ENCODE data around the gene AKT1. TPM values are rescaled to one million over a fixed set of nuclear protein-coding genes. Genes with fewer than 3 reads are reported as not detected.

AKT1 gene
- total RNA-seq, 1 donor from 2014 or later = 155 TPM

- peaks cover 57% of the 10 kb centered on the region for H3K79me2 ChIP-seq (ENCODE audit: insufficient read depth, low read length)
- H3K9ac ChIP-seq (ENCODE audit: low read length) = no peak overlapping the region
- H4K20me1 ChIP-seq (ENCODE audit: insufficient read depth, low read length) = peaks cover 94% of the 10 kb centered on the region
- H3K9me3 ChIP-seq (ENCODE audit: insufficient read depth, low read depth, low read length) = no peaks in the 10 kb centered on the region
- no peak overlapping the region for H3K27ac Mint-ChIP-seq (ENCODE audit: unreplicated experiment)
- TF ChIP-seq, protein P1, sequence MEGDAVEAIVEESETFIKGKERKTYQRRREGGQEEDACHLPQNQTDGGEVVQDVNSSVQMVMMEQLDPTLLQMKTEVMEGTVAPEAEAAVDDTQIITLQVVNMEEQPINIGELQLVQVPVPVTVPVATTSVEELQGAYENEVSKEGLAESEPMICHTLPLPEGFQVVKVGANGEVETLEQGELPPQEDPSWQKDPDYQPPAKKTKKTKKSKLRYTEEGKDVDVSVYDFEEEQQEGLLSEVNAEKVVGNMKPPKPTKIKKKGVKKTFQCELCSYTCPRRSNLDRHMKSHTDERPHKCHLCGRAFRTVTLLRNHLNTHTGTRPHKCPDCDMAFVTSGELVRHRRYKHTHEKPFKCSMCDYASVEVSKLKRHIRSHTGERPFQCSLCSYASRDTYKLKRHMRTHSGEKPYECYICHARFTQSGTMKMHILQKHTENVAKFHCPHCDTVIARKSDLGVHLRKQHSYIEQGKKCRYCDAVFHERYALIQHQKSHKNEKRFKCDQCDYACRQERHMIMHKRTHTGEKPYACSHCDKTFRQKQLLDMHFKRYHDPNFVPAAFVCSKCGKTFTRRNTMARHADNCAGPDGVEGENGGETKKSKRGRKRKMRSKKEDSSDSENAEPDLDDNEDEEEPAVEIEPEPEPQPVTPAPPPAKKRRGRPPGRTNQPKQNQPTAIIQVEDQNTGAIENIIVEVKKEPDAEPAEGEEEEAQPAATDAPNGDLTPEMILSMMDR (IDR thresholded peaks at IDR 0.05; ENCODE audit: insufficient read depth, low read depth, low read length) = no peak
- DNase-seq (ENCODE audit: low read depth) (no peak), FAIRE-seq (no peak)
- H3K9me3 Mint-ChIP-seq (ENCODE audit: unreplicated experiment) = no peaks in the 10 kb centered on the region
- no peak overlapping the region for H2AFZ ChIP-seq (ENCODE audit: low read depth, low read length)
- no peaks in the 10 kb centered on the region for H3K36me3 ChIP-seq (ENCODE audit: insufficient read depth, low read length)
- H3K27me3 ChIP-seq (ENCODE audit: insufficient read depth, low read length) = no peaks in the 10 kb centered on the region
- no peak overlapping the region for H3K4me3 ChIP-seq (ENCODE audit: insufficient read depth, low read depth, low read length)
- H3K4me1 Mint-ChIP-seq (ENCODE audit: low read depth, unreplicated experiment) = no peaks in the 10 kb centered on the region
- no peak overlapping the region for H3K4me2 ChIP-seq (ENCODE audit: low read length)
- no peaks in the 10 kb centered on the region for H3K27me3 Mint-ChIP-seq (ENCODE audit: low read depth, unreplicated experiment)
- H3K36me3 Mint-ChIP-seq (ENCODE audit: low read depth, unreplicated experiment) = peaks cover 2% of the 10 kb centered on the region
- no peak overlapping the region for H3K27ac ChIP-seq (ENCODE audit: low read depth, low read length)
- no peaks in the 10 kb centered on the region for H3K4me1 ChIP-seq (ENCODE audit: insufficient read depth, low read length)
- no peak overlapping the region for H3K4me3 Mint-ChIP-seq (ENCODE audit: unreplicated experiment)
These were observed 11.9 kb downstream of the AKT1 start for GRCh38 chr14:104783484-104784217.

DNA sequence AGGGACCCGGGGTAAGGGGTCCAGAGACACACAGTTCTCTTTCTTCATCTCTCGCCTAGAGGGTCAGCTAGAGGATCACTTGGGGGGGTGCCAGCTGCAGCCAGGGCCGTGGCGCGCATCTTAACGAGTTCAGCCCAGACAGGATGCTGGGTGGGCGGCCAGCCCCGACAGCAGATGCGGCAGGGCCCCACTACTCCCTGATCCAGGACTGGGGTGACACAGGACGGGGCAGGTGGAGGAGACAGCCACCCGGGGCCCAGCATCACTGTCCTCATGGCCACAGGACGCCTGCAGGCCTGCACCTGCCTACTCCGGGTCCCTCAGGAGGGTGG lies 12.8 kb downstream of the AKT1 start:
- TF ChIP-seq, protein P1 (IDR thresholded peaks at IDR 0.05; ENCODE audit: insufficient read depth, low read depth, low read length) = no peak
- TF ChIP-seq EZH2 (IDR thresholded peaks at IDR 0.05; ENCODE audit: insufficient read depth, low read length) = no peak
- H4K20me1 ChIP-seq (ENCODE audit: insufficient read depth, low read length) = peaks cover 94% of the 10 kb centered on the region

DNA sequence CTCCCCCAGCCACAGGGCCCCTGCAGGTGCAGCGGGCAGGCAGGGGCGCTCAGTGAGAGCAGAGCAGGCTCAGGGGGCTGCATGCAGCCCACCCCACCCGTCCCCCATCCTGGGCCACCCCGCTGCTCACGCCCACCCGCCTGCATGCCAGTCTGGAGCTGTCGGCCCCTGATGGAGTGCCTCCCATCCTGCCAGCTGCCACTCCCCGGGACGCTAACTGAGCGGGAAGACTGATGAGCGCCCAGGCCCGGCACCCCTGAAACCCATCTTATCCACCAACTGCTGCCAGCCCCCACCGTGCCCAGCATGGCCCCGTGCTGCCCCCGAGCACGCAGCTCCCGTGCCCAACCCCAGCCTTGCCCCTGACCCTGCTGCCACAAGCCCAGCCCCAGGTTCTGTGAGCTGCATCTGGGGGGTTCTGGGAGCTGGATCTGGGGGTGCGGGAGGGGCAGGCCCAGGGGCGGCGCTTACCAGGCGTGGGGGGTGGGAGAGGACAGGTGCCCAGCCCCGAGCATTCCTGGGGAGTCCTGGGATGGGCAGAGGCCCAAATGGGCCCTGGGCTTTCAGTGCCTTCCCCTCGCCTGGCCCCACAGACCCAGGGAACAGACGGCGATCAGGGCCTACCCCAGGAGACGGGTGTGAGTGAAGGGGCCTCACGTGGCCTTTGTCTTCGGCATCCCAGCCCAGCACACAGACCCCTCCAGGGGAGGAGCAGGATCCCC lies 13.3 kb downstream of the AKT1 start:
- Mint-ChIP-seq H3K27ac (ENCODE audit: unreplicated experiment) (no peak overlapping the region), H3K27me3 (ENCODE audit: low read depth, unreplicated experiment) (no peaks in the 10 kb centered on the region), H3K4me1 (ENCODE audit: low read depth, unreplicated experiment) (no peaks in the 10 kb centered on the region), H3K36me3 (ENCODE audit: low read depth, unreplicated experiment) (peaks cover 2% of the 10 kb centered on the region), H3K9me3 (ENCODE audit: unreplicated experiment) (no peaks in the 10 kb centered on the region), H3K4me3 (ENCODE audit: unreplicated experiment) (no peak overlapping the region)
- Histone ChIP-seq H3K79me2 (ENCODE audit: insufficient read depth, low read length) (peaks cover 45% of the 10 kb centered on the region), H3K4me1 (ENCODE audit: insufficient read depth, low read length) (no peaks in the 10 kb centered on the region), H3K4me3 (ENCODE audit: insufficient read depth, low read depth, low read length) (no peak overlapping the region), H3K9ac (ENCODE audit: low read length) (no peak overlapping the region), H3K36me3 (ENCODE audit: insufficient read depth, low read length) (no peaks in the 10 kb centered on the region), H3K27me3 (ENCODE audit: insufficient read depth, low read length) (no peaks in the 10 kb centered on the region), H3K27ac (ENCODE audit: low read depth, low read length) (no peak overlapping the region), H2AFZ (ENCODE audit: low read depth, low read length) (no peak overlapping the region), H3K9me3 (ENCODE audit: insufficient read depth, low read depth, low read length) (no peaks in the 10 kb centered on the region), H4K20me1 (ENCODE audit: insufficient read depth, low read length) (peaks cover 94% of the 10 kb centered on the region), H3K4me2 (ENCODE audit: low read length) (no peak overlapping the region)
- FAIRE-seq (no peak), DNase-seq (ENCODE audit: low read depth) (no peak)
- TF ChIP-seq, protein P1 (IDR thresholded peaks at IDR 0.05; ENCODE audit: insufficient read depth, low read depth, low read length) = no peak
- no peak for TF ChIP-seq EZH2 (IDR thresholded peaks at IDR 0.05; ENCODE audit: insufficient read depth, low read length)

More for the DNA sequence above, 12.8 kb downstream of the AKT1 start:
- Histone ChIP-seq H3K79me2 (ENCODE audit: insufficient read depth, low read length) (peaks cover 49% of the 10 kb centered on the region), H3K4me2 (ENCODE audit: low read length) (no peak overlapping the region), H2AFZ (ENCODE audit: low read depth, low read length) (no peak overlapping the region), H3K27ac (ENCODE audit: low read depth, low read length) (no peak overlapping the region), H3K27me3 (ENCODE audit: insufficient read depth, low read length) (no peaks in the 10 kb centered on the region), H3K9me3 (ENCODE audit: insufficient read depth, low read depth, low read length) (no peaks in the 10 kb centered on the region), H3K4me3 (ENCODE audit: insufficient read depth, low read depth, low read length) (no peak overlapping the region), H3K4me1 (ENCODE audit: insufficient read depth, low read length) (no peaks in the 10 kb centered on the region), H3K36me3 (ENCODE audit: insufficient read depth, low read length) (no peaks in the 10 kb centered on the region), H3K9ac (ENCODE audit: low read length) (no peak overlapping the region)
- no peak overlapping the region for H3K4me3 Mint-ChIP-seq (ENCODE audit: unreplicated experiment)
- H3K36me3 Mint-ChIP-seq (ENCODE audit: low read depth, unreplicated experiment) = peaks cover 2% of the 10 kb centered on the region
- no peak overlapping the region for H3K27ac Mint-ChIP-seq (ENCODE audit: unreplicated experiment)
- FAIRE-seq (no peak), DNase-seq (ENCODE audit: low read depth) (no peak)
- H3K9me3 Mint-ChIP-seq (ENCODE audit: unreplicated experiment) = no peaks in the 10 kb centered on the region
- H3K27me3 Mint-ChIP-seq (ENCODE audit: low read depth, unreplicated experiment) = no peaks in the 10 kb centered on the region
- no peaks in the 10 kb centered on the region for H3K4me1 Mint-ChIP-seq (ENCODE audit: low read depth, unreplicated experiment)
